WERI-Rb-1 (cell line): ENCODE results near the gene ARID5A.

Source experiments
- DNase-seq: peaks from one replicate; pipeline ENCODE4 v3.0.0-alpha.2; 2020
- H3K27ac ChIP-seq: fragments of 250-450 bp; sonication (Bioruptor Pico); 2 replicates; pipeline ENCODE4 v1.5.1; 2020; ENCODE audit warnings: mild to moderate bottlenecking, moderate library complexity
- H3K27me3 ChIP-seq: fragments of 250-450 bp; sonication (Bioruptor Pico); 2 replicates; pipeline ENCODE4 v1.5.1; 2021; ENCODE audit warnings: mild to moderate bottlenecking, low read depth, moderate library complexity; ENCODE audit not compliant: insufficient read depth, severe bottlenecking
- H3K36me3 ChIP-seq: fragments of 250-450 bp; sonication (Bioruptor Pico); 2 replicates; pipeline ENCODE4 v1.5.1; 2020; ENCODE audit warnings: mild to moderate bottlenecking, moderate library complexity
- H3K4me3 ChIP-seq: 2 replicates; pipeline ENCODE4 v1.5.1; 2011; ENCODE audit warnings: low read depth, mild to moderate bottlenecking, control low read depth, low read length
- H3K9me3 ChIP-seq: fragments of 250-450 bp; sonication (Bioruptor Pico); 2 replicates; pipeline ENCODE4 v1.5.1; 2021; ENCODE audit warnings: mild to moderate bottlenecking, moderate library complexity; ENCODE audit not compliant: severe bottlenecking
- CTCF ChIP-seq: IDR thresholded peaks from 2 replicates; pipeline ENCODE4 v1.5.1; 2011; ENCODE audit warnings: low read depth, mild to moderate bottlenecking, control low read depth, inconsistent platforms, low read length

ARID5A gene

GRCh38 chr2:96527286-96528005 is 9.1 kb upstream of the ARID5A start:
- no peaks in the 10 kb centered on the region for H3K27me3 ChIP-seq
- no peak for TF ChIP-seq CTCF
- no peak for DNase-seq
- H3K9me3 ChIP-seq, result no peaks in the 10 kb centered on the region
- H3K36me3 ChIP-seq, result no peaks in the 10 kb centered on the region
- H3K27ac ChIP-seq, result no peak overlapping the region
- H3K4me3 ChIP-seq, result no peak overlapping the region

GRCh38 chr2:96528006-96528699 is 8.4 kb upstream of the ARID5A start:
- Histone ChIP-seq H3K36me3 (no peaks in the 10 kb centered on the region), H3K27ac (no peak overlapping the region), H3K27me3 (no peaks in the 10 kb centered on the region), H3K4me3 (no peak overlapping the region), H3K9me3 (no peaks in the 10 kb centered on the region)
- no peak for DNase-seq
- no peak for TF ChIP-seq CTCF

- no peak overlapping the region for H3K4me3 ChIP-seq
- H3K9me3 ChIP-seq, result no peaks in the 10 kb centered on the region
- H3K27me3 ChIP-seq, result no peaks in the 10 kb centered on the region
- DNase-seq, result no peak
- no peak for TF ChIP-seq CTCF
- H3K27ac ChIP-seq, result no peak overlapping the region
- no peaks in the 10 kb centered on the region for H3K36me3 ChIP-seq
Observed at GRCh38 chr2:96528700-96529375, 7.7 kb upstream of the ARID5A start.

- Histone ChIP-seq H3K9me3 (no peaks in the 10 kb centered on the region), H3K27ac (no peak overlapping the region), H3K36me3 (no peaks in the 10 kb centered on the region), H3K27me3 (no peaks in the 10 kb centered on the region), H3K4me3 (no peak overlapping the region)
- no peak for TF ChIP-seq CTCF
- no peak for DNase-seq
Observed at GRCh38 chr2:96529376-96530143, 7.0 kb upstream of the ARID5A start.

- TF ChIP-seq CTCF, result no peak
- H3K4me3 ChIP-seq, result no peak overlapping the region
- H3K9me3 ChIP-seq, result no peaks in the 10 kb centered on the region
- H3K27me3 ChIP-seq, result no peaks in the 10 kb centered on the region
- H3K27ac ChIP-seq, result no peak overlapping the region
- H3K36me3 ChIP-seq, result no peaks in the 10 kb centered on the region
- no peak for DNase-seq
Observed at GRCh38 chr2:96530144-96530430, 6.5 kb upstream of the ARID5A start.
